Mesendoderm (in vitro differentiated cells): ENCODE data around the gene PRPH.
A peak's percentile ranks its signal among the peaks of the same experiment; 100 is the strongest.

Experiments used
- DNase-seq: peaks from one replicate; pipeline ENCODE4 v3.0.0; 2013
- H2AK5ac ChIP-seq: 2 replicates; pipeline ENCODE4 v1.6.1; 2013; ENCODE audit warnings: low read length, inconsistent platforms
- H2BK120ac ChIP-seq: 2 replicates; pipeline ENCODE4 v1.6.1; 2013; ENCODE audit warnings: low read depth, mild to moderate bottlenecking, low read length, moderate library complexity, mixed read lengths
- H2BK15ac ChIP-seq: replicated peaks from 2 replicates; pipeline ENCODE4 v1.6.1; 2013; ENCODE audit warnings: low read depth, mild to moderate bottlenecking, moderate library complexity
- H2BK5ac ChIP-seq: 2 replicates; pipeline ENCODE4 v1.6.1; 2013; ENCODE audit warnings: low read length, inconsistent platforms
- H3K18ac ChIP-seq: 2 replicates; pipeline ENCODE4 v1.6.1; 2013; ENCODE audit warnings: mild to moderate bottlenecking, low read length, mixed read lengths
- H3K23ac ChIP-seq: one replicate; pipeline ENCODE4 v1.6.1; 2013; ENCODE audit warnings: low read length
- H3K27ac ChIP-seq: 2 replicates; pipeline ENCODE4 v1.5.1; 2013; ENCODE audit warnings: low read depth, mild to moderate bottlenecking, inconsistent platforms, low read length, moderate library complexity
- H3K27me3 ChIP-seq: 2 replicates; pipeline ENCODE4 v1.6.1; 2013; ENCODE audit warnings: low read length, control low read depth, mild to moderate bottlenecking, inconsistent platforms; ENCODE audit not compliant: insufficient read depth, poor library complexity
- H3K36me3 ChIP-seq: 2 replicates; pipeline ENCODE4 v1.6.1; 2013; ENCODE audit warnings: low read length, inconsistent platforms; ENCODE audit not compliant: control insufficient read depth, insufficient read depth
- H3K4ac ChIP-seq: one replicate; pipeline ENCODE4 v1.6.1; 2013; ENCODE audit warnings: low read depth, mild to moderate bottlenecking, low read length, moderate library complexity
- H3K4me1 ChIP-seq: 2 replicates; pipeline ENCODE4 v1.6.1; 2013; ENCODE audit warnings: low read depth, low read length, inconsistent platforms; ENCODE audit not compliant: control insufficient read depth
- H3K4me2 ChIP-seq: 2 replicates; pipeline ENCODE4 v1.6.1; 2013; ENCODE audit warnings: low read length
- H3K4me3 ChIP-seq: 2 replicates; pipeline ENCODE4 v1.5.1; 2013; ENCODE audit warnings: mild to moderate bottlenecking, low read length
- H3K56ac ChIP-seq: one replicate; pipeline ENCODE4 v1.6.1; 2013; ENCODE audit warnings: low read length
- H3K79me1 ChIP-seq: 2 replicates; pipeline ENCODE4 v1.6.1; 2013; ENCODE audit warnings: low read length, inconsistent platforms
- H3K79me2 ChIP-seq: 2 replicates; pipeline ENCODE4 v1.6.1; 2013; ENCODE audit warnings: mild to moderate bottlenecking, low read length; ENCODE audit not compliant: control insufficient read depth, insufficient read depth
- H3K9ac ChIP-seq: 2 replicates; pipeline ENCODE4 v1.6.1; 2013; ENCODE audit warnings: low read length, inconsistent platforms
- H4K5ac ChIP-seq: one replicate; pipeline ENCODE4 v1.6.1; 2013; ENCODE audit warnings: low read length
- H4K8ac ChIP-seq: one replicate; pipeline ENCODE4 v1.6.1; 2013; ENCODE audit warnings: low read depth, mild to moderate bottlenecking, control low read depth, low read length, moderate library complexity
- WGBS: extraction: QIAGEN DNeasy Blood & Tissue Kit; methylation state at CpG from one replicate; pipeline ENCODE4 v1.1.7; 2013; ENCODE audit warnings: low lambda C conversion rate, missing lambda C conversion rate; ENCODE audit not compliant: insufficient coverage; ENCODE audit errors: extremely low coverage; 5-methylcytosine and 5-hydroxymethylcytosine counted together

The PRPH gene

DNA sequence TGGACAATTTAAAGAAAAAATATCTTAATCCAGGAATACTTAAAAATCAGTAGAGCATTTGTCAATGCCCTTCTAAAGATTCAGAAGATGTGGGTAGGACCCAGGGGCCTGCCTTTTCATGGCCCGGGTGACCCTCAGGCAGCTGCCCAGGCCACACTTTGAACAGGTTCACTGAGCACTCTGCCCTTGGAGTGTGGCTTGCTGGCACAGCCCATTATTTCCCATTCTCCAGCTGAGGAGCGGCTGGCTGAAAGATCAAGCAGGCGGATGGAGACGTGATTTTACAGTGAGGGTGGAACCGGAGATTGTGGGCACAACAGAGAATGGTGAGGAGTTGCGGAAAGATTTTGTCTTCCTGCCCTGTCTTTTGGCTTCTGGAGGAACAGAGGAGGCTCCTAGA, 7.1 kb upstream of the PRPH start:
- Histone ChIP-seq H3K27me3 (no peaks in the 10 kb centered on the region), H4K8ac (no peak overlapping the region), H3K4me1 (no peaks in the 10 kb centered on the region), H2BK5ac (no peak overlapping the region), H3K4ac (no peak overlapping the region), H3K36me3 (no peaks in the 10 kb centered on the region), H3K56ac (no peak overlapping the region), H3K79me2 (no peaks in the 10 kb centered on the region), H3K9ac (no peak overlapping the region), H3K79me1 (no peaks in the 10 kb centered on the region), H2AK5ac (no peak overlapping the region), H3K27ac (no peak overlapping the region), H2BK120ac (no peak overlapping the region), H3K4me3 (no peak overlapping the region), H3K4me2 (no peak overlapping the region), H4K5ac (no peak overlapping the region), H3K18ac (no peak overlapping the region), H3K23ac (no peak overlapping the region), H2BK15ac (no peak overlapping the region)
- no CpG with 5 or more reads among the region's 6 CpGs for WGBS
- DNase-seq, result no peak

DNA sequence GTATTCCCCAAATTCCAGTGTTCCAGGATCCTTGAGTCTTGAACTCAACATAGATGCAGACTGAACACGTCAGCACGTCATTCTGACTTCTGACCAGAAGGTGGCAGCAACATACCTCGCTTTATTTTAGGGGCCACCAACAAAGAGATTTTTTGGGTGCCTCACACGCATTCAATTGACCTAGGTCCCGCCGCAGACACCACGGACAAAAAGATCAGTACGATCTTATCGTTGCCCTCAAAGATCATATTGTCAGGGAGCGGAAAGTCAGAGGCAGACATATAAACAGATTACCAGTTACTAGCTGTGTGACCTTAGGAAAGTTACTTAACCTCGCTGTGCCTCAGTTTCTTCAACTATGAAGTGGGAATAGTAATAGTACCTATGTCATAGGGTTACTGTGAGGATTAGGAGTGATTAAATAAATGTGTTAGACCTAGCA, 6.5 kb upstream of the PRPH start:
- H3K27me3 ChIP-seq, result no peaks in the 10 kb centered on the region
- no peak overlapping the region for H2AK5ac ChIP-seq
- no peak overlapping the region for H3K4ac ChIP-seq
- no peaks in the 10 kb centered on the region for H3K79me2 ChIP-seq
- no peak overlapping the region for H3K9ac ChIP-seq
- no peaks in the 10 kb centered on the region for H3K79me1 ChIP-seq
- H3K18ac ChIP-seq, result no peak overlapping the region
- no peak overlapping the region for H2BK5ac ChIP-seq
- H3K4me2 ChIP-seq, result no peak overlapping the region
- no peak overlapping the region for H4K5ac ChIP-seq
- no CpG with 5 or more reads among the region's 11 CpGs for WGBS
- H2BK120ac ChIP-seq, result no peak overlapping the region
- no peak overlapping the region for H4K8ac ChIP-seq
- DNase-seq, result peak; percentile 58
- H3K23ac ChIP-seq, result no peak overlapping the region
- no peaks in the 10 kb centered on the region for H3K36me3 ChIP-seq
- H2BK15ac ChIP-seq, result no peak overlapping the region
- no peak overlapping the region for H3K4me3 ChIP-seq
- H3K4me1 ChIP-seq, result no peaks in the 10 kb centered on the region
- no peak overlapping the region for H3K27ac ChIP-seq
- H3K56ac ChIP-seq, result no peak overlapping the region

DNA sequence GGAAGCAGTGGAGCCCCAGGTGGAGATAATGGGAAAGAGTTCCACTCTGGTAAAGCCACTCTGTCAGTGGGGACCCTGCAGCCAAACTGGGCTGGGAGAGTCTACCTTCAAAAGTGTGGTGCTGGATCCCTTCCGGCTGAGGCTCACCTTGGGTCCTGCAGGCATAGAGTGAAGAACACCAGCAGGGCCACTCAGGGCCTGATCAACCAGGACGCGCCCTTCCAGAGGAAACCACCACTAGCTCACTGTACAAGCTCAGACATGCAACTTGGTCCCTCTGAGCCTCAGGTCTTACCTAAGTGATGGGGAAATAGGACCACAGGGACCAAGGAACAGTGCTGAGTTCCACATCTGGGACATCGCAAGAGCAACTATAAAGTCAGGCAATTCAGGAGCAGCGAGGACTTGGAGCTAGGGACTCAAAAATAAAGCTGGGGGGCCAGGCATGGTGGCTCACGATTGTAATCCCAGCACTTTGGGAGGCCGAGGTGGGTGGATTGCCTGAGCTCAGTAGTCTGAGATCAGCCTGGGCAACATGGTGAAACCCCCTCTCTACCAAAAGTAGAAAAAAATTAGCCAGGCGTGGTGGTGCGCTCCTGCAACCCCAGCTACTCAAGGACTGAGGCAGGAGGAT, 5.9 kb upstream of the PRPH start:
- Histone ChIP-seq H3K23ac (no peak overlapping the region), H2BK5ac (no peak overlapping the region)
- DNase-seq, result no peak

DNA sequence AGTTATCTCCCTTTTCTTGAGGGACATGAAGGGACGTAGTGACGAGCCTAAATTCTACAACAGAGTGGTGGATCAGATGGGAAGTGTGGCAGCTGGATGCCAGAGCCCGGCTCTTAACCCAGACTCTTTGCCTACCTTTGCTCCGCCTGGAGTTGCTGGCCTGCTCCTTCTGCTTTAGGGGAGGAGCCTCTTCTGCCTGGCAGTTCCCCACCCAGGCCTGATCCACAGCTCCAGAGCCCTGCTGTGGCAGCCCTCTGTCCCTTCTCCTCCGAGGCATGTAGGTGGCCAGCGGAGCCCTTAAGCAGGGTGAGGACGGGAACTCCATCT, 2.3 kb upstream of the PRPH start:
- Histone ChIP-seq H3K27me3 (peaks cover 28% of the 10 kb centered on the region), H3K4ac (no peak overlapping the region), H3K18ac (no peak overlapping the region), H2BK5ac (no peak overlapping the region), H3K4me3 (no peak overlapping the region), H3K36me3 (no peaks in the 10 kb centered on the region), H4K5ac (no peak overlapping the region), H3K79me2 (no peaks in the 10 kb centered on the region), H3K4me2 (no peak overlapping the region), H3K4me1 (no peaks in the 10 kb centered on the region), H4K8ac (no peak overlapping the region), H3K9ac (no peak overlapping the region), H3K56ac (peak overlapping the region; percentile 20), H2AK5ac (no peak overlapping the region), H2BK15ac (no peak overlapping the region), H2BK120ac (no peak overlapping the region), H3K23ac (no peak overlapping the region), H3K27ac (no peak overlapping the region), H3K79me1 (no peaks in the 10 kb centered on the region)
- WGBS, result no CpG with 5 or more reads among the region's 7 CpGs
- no peak for DNase-seq

More for the DNA sequence above, 5.9 kb upstream of the PRPH start:
- Histone ChIP-seq H3K18ac (no peak overlapping the region), H3K4me1 (no peaks in the 10 kb centered on the region), H3K4me3 (no peak overlapping the region), H3K79me2 (no peaks in the 10 kb centered on the region), H3K79me1 (no peaks in the 10 kb centered on the region), H4K5ac (no peak overlapping the region), H2BK15ac (no peak overlapping the region), H4K8ac (no peak overlapping the region), H3K56ac (no peak overlapping the region), H2BK120ac (no peak overlapping the region), H3K27me3 (peaks cover 1% of the 10 kb centered on the region), H3K36me3 (no peaks in the 10 kb centered on the region), H3K27ac (no peak overlapping the region), H3K4me2 (no peak overlapping the region), H3K9ac (no peak overlapping the region), H2AK5ac (no peak overlapping the region), H3K4ac (no peak overlapping the region)
- no CpG with 5 or more reads among the region's 9 CpGs for WGBS

DNA sequence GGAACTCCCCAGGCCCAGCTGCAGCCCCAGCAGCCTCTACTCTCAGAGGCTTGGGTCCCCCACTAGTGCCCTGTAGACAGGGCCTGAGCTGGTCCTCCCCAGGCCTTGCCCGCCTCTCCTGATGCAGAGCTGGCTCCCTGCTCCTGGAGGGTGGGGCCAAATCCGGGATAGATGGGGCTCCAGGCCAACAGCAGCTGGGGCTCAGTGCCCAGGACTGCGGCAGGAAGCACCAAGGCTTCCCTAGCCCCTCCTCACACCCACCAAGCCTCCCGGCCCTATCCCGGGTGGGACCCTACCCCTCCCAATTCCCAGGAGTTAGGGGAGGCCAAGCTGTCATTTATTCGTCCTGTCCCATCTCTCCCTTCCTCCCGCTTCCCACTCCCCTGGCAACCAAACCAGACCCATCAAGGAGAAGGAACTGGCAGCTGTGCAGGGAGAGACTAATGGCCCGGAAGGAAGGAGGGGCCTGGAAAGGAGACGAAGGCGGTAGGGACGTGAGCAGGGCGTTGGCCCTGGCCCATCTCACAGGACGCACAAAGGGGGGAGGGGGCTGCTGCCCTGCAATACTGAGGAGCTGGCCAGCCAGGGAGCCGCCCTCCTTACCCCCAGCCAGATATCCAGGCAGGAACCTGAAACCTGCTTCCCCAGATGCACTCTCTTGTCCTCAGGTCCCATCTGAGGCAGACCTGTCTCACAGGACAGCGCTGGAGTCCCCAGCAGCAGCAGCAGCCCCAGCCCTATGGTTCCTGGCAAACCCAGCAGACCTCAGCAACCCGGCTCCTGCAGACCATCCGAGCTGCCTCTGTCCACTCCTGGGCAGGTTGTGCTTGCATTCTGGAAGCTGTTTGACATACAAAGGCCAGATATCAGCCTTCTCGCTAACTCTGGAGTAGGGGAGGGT, 1.6 kb upstream of the PRPH start:
- H2AK5ac ChIP-seq, result no peak overlapping the region
- no peaks in the 10 kb centered on the region for H3K36me3 ChIP-seq
- H2BK5ac ChIP-seq, result no peak overlapping the region
- peak overlapping the region; percentile 6 for H3K56ac ChIP-seq
- H3K4me2 ChIP-seq, result peak overlapping the region; percentile 16
- H4K8ac ChIP-seq, result no peak overlapping the region
- H3K27ac ChIP-seq, result no peak overlapping the region
- peak overlapping the region; percentile 22 for H3K9ac ChIP-seq
- H3K23ac ChIP-seq, result no peak overlapping the region
- no peak overlapping the region for H4K5ac ChIP-seq
- DNase-seq, result peak; percentile 60
- H3K27me3 ChIP-seq, result peaks cover 34% of the 10 kb centered on the region
- H3K79me1 ChIP-seq, result no peaks in the 10 kb centered on the region
- H3K4me3 ChIP-seq, result no peak overlapping the region
- H2BK15ac ChIP-seq, result no peak overlapping the region
- no peaks in the 10 kb centered on the region for H3K79me2 ChIP-seq
- H2BK120ac ChIP-seq, result no peak overlapping the region
- no peaks in the 10 kb centered on the region for H3K4me1 ChIP-seq
- WGBS, result no CpG with 5 or more reads among the region's 18 CpGs
- H3K4ac ChIP-seq, result no peak overlapping the region
- no peak overlapping the region for H3K18ac ChIP-seq
